Upper lobe of right lung (tissue), 1 donor: Measurements from ENCODE around the gene GPRC6A. TPM values are rescaled to one million over a fixed set of nuclear protein-coding genes. Genes with fewer than 3 reads are reported as not detected.

Experiments
- ATAC-seq: fragments of 200-7000 bp; cut with Tn5 transposase; one replicate; pipeline ENCODE4 v1.9.1; 2020; ENCODE audit warnings: mild to moderate bottlenecking, moderate library complexity
- DNase-seq: peaks from one replicate; pipeline ENCODE4 v3.0.0-alpha.2; 2020
- H3K27ac ChIP-seq: fragments of 200-600 bp; one replicate; pipeline ENCODE4 v1.8.0; 2022
- H3K27me3 ChIP-seq: fragments of 200-600 bp; one replicate; pipeline ENCODE4 v1.8.0; 2022; ENCODE audit warnings: mild to moderate bottlenecking
- H3K36me3 ChIP-seq: fragments of 200-600 bp; one replicate; pipeline ENCODE4 v1.8.0; 2022
- H3K4me1 ChIP-seq: fragments of 200-600 bp; one replicate; pipeline ENCODE4 v1.8.0; 2022
- H3K4me3 ChIP-seq: fragments of 200-600 bp; one replicate; pipeline ENCODE4 v1.8.0; 2022; ENCODE audit warnings: mild to moderate bottlenecking
- H3K9me3 ChIP-seq: fragments of 200-600 bp; one replicate; pipeline ENCODE4 v1.8.0; 2022
- intact Hi-C: fragments of 100-400 bp; cut with DNase I; formaldehyde crosslinking; loops from one replicate; pipeline ENCODE4 v1.11.0; 2022
- total RNA-seq: library from RNA; stranded (reverse); fragmentation: NEBNext Ultra II Directional; extraction: Animal tissue kit (Norgen Biotek cat#: 25700); gene quantifications from one replicate; pipeline ENCODE4 v1.2.1, GENCODE V29; 2021
- TF ChIP-seq, protein P1 (sequence below): fragments of 200-600 bp; IDR thresholded peaks from one replicate; pipeline ENCODE4 v1.8.0; 2022; ENCODE audit warnings: antibody characterized with exemption
- donor health status: DM: no; HTN: yes; CAD: no; lungs with severe emphysema.

GPRC6A gene
- total RNA-seq, 1 donor from 2014 or later: not detected

DNA sequence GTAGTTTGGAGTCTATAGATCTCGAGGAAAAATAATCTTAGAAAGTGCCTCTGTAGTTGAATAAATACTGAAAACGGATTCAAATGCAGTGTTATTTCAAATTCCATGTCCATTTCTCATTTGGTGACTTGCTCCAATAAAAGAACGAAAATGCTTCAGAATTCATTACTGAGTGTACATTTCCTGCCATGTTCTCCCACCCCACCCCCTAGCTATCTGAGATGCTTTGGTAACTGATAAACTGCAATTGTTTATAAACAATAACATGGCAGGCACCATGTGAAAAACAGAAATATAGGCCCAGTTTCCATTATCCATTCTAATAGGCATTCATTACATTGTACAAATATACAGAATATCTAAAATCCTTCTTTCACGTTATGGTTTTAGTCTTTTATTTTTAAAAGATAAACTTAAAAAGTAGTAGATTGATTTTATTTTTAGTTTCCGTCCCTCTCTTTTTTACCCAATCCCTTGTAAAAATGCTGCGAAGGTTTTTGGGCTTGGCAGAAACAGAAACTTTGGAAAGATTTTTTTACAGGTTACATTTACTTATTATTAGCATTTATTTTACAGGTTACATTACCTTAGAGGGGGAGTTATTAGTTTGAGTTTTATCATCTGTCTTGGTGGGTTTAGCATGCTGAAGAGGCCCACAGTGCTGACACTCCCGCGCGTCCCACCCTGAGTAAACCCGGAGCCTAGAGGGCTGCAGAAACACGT lies 64.8 kb downstream of the GPRC6A start:
- Histone ChIP-seq H3K4me1 (peaks cover 10% of the 10 kb centered on the region), H3K4me3 (peak overlapping the region; percentile 59), H3K27ac (no peak overlapping the region), H3K36me3 (no peaks in the 10 kb centered on the region), H3K9me3 (no peaks in the 10 kb centered on the region), H3K27me3 (peaks cover 30% of the 10 kb centered on the region)
- TF ChIP-seq, protein P1, sequence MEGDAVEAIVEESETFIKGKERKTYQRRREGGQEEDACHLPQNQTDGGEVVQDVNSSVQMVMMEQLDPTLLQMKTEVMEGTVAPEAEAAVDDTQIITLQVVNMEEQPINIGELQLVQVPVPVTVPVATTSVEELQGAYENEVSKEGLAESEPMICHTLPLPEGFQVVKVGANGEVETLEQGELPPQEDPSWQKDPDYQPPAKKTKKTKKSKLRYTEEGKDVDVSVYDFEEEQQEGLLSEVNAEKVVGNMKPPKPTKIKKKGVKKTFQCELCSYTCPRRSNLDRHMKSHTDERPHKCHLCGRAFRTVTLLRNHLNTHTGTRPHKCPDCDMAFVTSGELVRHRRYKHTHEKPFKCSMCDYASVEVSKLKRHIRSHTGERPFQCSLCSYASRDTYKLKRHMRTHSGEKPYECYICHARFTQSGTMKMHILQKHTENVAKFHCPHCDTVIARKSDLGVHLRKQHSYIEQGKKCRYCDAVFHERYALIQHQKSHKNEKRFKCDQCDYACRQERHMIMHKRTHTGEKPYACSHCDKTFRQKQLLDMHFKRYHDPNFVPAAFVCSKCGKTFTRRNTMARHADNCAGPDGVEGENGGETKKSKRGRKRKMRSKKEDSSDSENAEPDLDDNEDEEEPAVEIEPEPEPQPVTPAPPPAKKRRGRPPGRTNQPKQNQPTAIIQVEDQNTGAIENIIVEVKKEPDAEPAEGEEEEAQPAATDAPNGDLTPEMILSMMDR: no peak
- no peak for ATAC-seq
- DNase-seq: no peak
- intact Hi-C loops: no loop called here

DNA sequence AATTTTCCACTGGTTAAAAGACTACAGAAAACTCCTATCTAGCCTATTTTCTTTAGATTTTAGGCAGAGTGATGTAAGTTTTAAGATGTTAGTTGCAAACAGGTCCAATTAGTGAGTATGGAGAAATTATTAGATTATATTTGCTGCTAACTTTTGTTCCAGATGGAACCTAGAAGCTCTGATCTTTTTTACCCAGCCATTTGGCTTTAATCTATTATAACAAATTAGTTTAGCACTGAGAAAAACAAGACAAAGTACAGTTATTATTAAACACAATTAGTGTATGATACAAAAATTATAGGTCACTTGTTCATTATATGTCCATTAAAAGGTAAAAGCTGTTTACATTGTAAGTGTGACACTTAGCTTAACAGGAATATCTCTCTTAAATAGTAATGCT lies 65.8 kb downstream of the GPRC6A start:
- no peaks in the 10 kb centered on the region for H3K9me3 ChIP-seq
- peaks cover 27% of the 10 kb centered on the region for H3K27me3 ChIP-seq
- TF ChIP-seq, protein P1: no peak
- intact Hi-C loops: no loop called here
- no peak overlapping the region for H3K27ac ChIP-seq
- DNase-seq: no peak
- no peak for ATAC-seq
- no peaks in the 10 kb centered on the region for H3K36me3 ChIP-seq
- H3K4me3 ChIP-seq: peak overlapping the region; percentile 59
- peaks cover 10% of the 10 kb centered on the region for H3K4me1 ChIP-seq

DNA sequence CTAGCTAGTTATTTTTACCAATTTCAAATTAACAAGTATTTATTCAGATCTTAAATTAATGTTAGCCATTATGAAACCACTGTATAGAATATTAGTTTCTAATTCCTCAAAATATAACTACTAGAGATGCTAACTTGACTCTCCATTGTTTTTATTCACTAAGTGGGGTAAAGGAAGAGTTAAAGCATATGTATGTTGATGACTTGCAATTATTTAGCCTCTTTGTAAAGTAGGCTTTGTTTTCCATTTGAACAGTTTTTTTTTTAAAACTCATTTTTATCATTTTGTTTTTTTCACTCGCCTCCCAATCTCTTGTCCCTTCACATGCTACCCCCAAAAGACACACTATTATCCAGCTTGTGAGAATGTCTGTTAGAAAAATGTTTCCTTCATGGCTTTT lies 66.6 kb downstream of the GPRC6A start:
- DNase-seq: no peak
- no peaks in the 10 kb centered on the region for H3K9me3 ChIP-seq
- no peak overlapping the region for H3K4me3 ChIP-seq

DNA sequence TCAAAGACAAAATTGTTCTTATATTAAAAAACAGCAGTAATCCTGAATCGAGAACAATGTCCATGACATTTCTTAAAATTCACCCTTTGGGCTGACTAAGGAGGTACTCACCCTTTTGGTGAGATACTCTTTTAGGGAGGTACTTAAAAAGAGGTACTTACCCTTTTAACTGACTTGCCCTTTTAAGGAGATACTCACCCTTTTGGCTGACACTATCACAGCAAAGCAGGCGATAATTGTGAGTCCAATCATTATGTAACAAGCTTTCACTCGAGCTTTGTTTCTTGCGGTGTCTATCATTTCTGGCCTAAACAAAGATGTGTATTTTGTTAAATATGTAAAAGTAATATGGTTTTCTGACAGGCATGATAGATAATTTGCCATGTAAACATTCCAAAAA lies 67.1 kb downstream of the GPRC6A start:
- H3K27me3 ChIP-seq: peaks cover 27% of the 10 kb centered on the region
- no peak overlapping the region for H3K4me3 ChIP-seq
- no peaks in the 10 kb centered on the region for H3K9me3 ChIP-seq
- H3K4me1 ChIP-seq: peaks cover 10% of the 10 kb centered on the region
- no peaks in the 10 kb centered on the region for H3K36me3 ChIP-seq
- ATAC-seq: no peak
- intact Hi-C loops: no loop called here
- H3K27ac ChIP-seq: no peak overlapping the region
- DNase-seq: no peak
- TF ChIP-seq, protein P1: no peak

More for the DNA sequence above, 66.6 kb downstream of the GPRC6A start:
- Histone ChIP-seq H3K36me3 (no peaks in the 10 kb centered on the region), H3K27ac (no peak overlapping the region), H3K27me3 (peaks cover 27% of the 10 kb centered on the region), H3K4me1 (peaks cover 10% of the 10 kb centered on the region)
- TF ChIP-seq, protein P1: no peak
- intact Hi-C loops: no loop called here
- ATAC-seq: no peak

DNA sequence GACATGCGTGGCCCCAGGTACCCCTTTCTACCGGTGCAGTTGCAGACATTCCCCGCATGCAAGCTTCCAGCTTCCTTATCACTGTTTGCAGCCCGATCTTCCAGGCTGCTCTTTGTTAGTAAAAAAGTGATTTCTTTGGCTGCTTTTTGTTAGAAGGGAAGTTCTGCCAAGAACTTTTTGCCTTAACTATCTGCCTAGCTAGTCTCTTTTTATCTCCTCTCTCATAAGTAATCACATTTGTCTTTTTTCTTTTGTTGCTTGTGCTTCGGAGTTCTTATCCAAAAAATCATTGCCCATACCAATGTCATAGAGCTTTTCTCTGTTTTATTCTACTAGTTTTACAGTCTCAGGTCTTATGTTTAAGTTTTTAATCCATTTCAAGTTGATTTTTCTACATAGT lies 83.7 kb downstream of the GPRC6A start:
- H3K27ac ChIP-seq: no peak overlapping the region
- intact Hi-C loops: no loop called here
- no peaks in the 10 kb centered on the region for H3K4me1 ChIP-seq
- no peaks in the 10 kb centered on the region for H3K36me3 ChIP-seq
- TF ChIP-seq, protein P1: no peak
- ATAC-seq (no peak), DNase-seq (no peak)
- no peak overlapping the region for H3K4me3 ChIP-seq
- no peaks in the 10 kb centered on the region for H3K27me3 ChIP-seq
- H3K9me3 ChIP-seq: no peaks in the 10 kb centered on the region

Other genes with a start within 250 kb of the GPRC6A start
- gene RSPH4A, start 212.6 kb downstream of the GPRC6A start, total RNA-seq: 0.72 TPM
- gene ZUP1, start 160.3 kb downstream of the GPRC6A start, total RNA-seq: 11.0 TPM
- 18.1 TPM for gene KPNA5, start 147.9 kb downstream of the GPRC6A start, total RNA-seq
- 13.2 TPM for gene FAM162B, start 63.4 kb downstream of the GPRC6A start, total RNA-seq
- not detected for gene RFX6, start 48.2 kb upstream of the GPRC6A start, total RNA-seq